Endothelial cell (in vitro differentiated cells): ENCODE measurements around the gene KCNJ14. TPM values are rescaled to one million over a fixed set of nuclear protein-coding genes. Genes with fewer than 3 reads are reported as not detected.

Source experiments
- DNase-seq: peaks from one replicate; pipeline ENCODE4 v3.0.0; 2021; ENCODE audit warnings: low spot score
- H3K27ac Mint-ChIP-seq: one replicate; pipeline ENCODE4 v1.8.0; 2021; ENCODE audit warnings: mixed read lengths, inconsistent platforms; ENCODE audit not compliant: unreplicated experiment
- H3K27me3 Mint-ChIP-seq: one replicate; pipeline ENCODE4 v1.8.0; 2021; ENCODE audit warnings: mild to moderate bottlenecking, moderate library complexity, mixed read lengths, inconsistent platforms; ENCODE audit not compliant: unreplicated experiment
- H3K36me3 Mint-ChIP-seq: one replicate; pipeline ENCODE4 v1.8.0; 2021; ENCODE audit warnings: mild to moderate bottlenecking, low read depth, mixed read lengths, inconsistent platforms; ENCODE audit not compliant: unreplicated experiment
- H3K4me1 Mint-ChIP-seq: one replicate; pipeline ENCODE4 v1.8.0; 2021; ENCODE audit warnings: mild to moderate bottlenecking, mixed read lengths, inconsistent platforms; ENCODE audit not compliant: unreplicated experiment
- H3K4me3 Mint-ChIP-seq: one replicate; pipeline ENCODE4 v1.8.0; 2021; ENCODE audit warnings: mild to moderate bottlenecking, mixed read lengths, inconsistent platforms; ENCODE audit not compliant: unreplicated experiment
- H3K9me3 Mint-ChIP-seq: one replicate; pipeline ENCODE4 v1.8.0; 2021; ENCODE audit warnings: mixed read lengths, inconsistent platforms; ENCODE audit not compliant: unreplicated experiment
- CTCF ChIP-seq: fragments of 200-600 bp; sonication (generic); IDR thresholded peaks from one replicate; pipeline ENCODE4 v1.5.0; 2021; ENCODE audit warnings: antibody characterized with exemption; ENCODE audit not compliant: unreplicated experiment
- total RNA-seq: library from RNA; stranded (reverse); fragmentation: NEBNext Ultra II Directional; extraction: Animal tissue kit (Norgen Biotek cat#: 25700); gene quantifications from one replicate; pipeline ENCODE4 v1.2.1, GENCODE V29; 2021; ENCODE audit not compliant: unreplicated experiment

The KCNJ14 gene
- total RNA-seq, 1 donor from 2014 or later = 0.95 TPM

DNA sequence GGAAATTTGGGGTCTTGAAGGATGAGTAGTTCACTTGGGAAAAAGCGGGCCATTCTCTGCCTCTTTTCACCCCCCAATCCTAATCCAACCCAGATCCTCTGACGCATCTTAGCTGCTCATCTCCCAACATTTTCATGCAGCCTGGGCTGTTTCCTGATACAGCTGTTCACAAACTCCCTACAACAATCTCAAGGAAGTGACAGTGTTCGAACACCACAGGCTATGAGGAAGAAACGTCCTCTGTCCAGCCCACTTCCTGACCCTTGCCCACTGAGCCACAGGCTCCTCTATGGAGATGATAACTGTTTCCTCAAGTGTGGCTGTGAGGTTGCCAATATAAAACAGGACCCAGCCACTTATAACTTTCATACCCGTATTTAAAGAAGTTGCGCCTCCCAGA is 40.0 kb downstream of the KCNJ14 start:
- peaks cover 24% of the 10 kb centered on the region for H3K4me1 Mint-ChIP-seq
- H3K4me3 Mint-ChIP-seq = peak overlapping the region; percentile 52
- no peak for TF ChIP-seq CTCF
- peaks cover 19% of the 10 kb centered on the region for H3K27me3 Mint-ChIP-seq
- no peak for DNase-seq
- no peaks in the 10 kb centered on the region for H3K36me3 Mint-ChIP-seq
- H3K9me3 Mint-ChIP-seq = no peaks in the 10 kb centered on the region
- H3K27ac Mint-ChIP-seq = peak overlapping the region; percentile 74

- Mint-ChIP-seq H3K36me3 (no peaks in the 10 kb centered on the region), H3K9me3 (no peaks in the 10 kb centered on the region), H3K4me3 (no peak overlapping the region), H3K27me3 (peaks cover 20% of the 10 kb centered on the region), H3K4me1 (peaks cover 16% of the 10 kb centered on the region), H3K27ac (no peak overlapping the region)
- DNase-seq = no peak
- no peak for TF ChIP-seq CTCF
Observed at GRCh38 chr19:48496959-48497727, 41.8 kb downstream of the KCNJ14 start.

- H3K27ac Mint-ChIP-seq = no peak overlapping the region
- no peak for DNase-seq
- H3K36me3 Mint-ChIP-seq = no peaks in the 10 kb centered on the region
- H3K9me3 Mint-ChIP-seq = no peaks in the 10 kb centered on the region
- H3K4me3 Mint-ChIP-seq = no peak overlapping the region
- TF ChIP-seq CTCF = no peak
- H3K4me1 Mint-ChIP-seq = peaks cover 12% of the 10 kb centered on the region
- peaks cover 16% of the 10 kb centered on the region for H3K27me3 Mint-ChIP-seq
Observed at GRCh38 chr19:48497728-48498594, 42.6 kb downstream of the KCNJ14 start.

DNA sequence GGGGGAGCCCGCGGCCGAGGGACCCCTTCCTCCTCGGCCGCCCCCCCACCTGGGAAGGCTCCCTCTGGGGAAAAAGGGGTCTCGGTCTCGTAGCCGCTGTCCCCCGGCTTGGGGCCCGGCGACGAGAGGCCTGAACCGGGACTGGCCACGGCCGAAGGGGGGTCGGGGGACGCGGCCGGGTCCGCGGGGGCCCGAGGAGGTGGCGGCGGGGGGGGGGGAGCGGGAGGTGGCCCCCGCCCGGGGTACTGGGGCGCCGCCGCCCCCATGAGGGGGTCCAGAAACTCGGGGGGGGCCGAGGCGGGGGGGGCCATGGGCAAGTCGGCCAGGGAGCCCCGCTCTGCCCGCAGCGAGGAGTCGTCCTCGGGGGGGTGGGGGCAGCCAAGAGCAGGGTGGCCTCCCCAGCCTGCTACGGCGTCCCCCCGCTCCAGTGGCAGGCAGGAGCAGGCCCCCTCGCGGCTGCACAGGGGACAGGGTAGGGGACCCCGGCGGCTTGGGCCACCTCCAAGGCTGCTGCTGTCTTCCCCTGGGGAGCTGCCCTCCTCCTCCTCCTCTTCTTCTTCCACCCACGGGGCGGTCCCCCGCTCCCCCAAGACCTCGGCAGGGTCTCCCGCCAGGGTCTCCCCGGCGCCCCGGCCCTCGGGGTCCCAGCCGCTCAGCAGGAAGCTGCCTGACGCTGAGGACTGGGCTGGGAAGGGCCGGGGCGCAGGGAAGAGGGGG is 43.4 kb downstream of the KCNJ14 start:
- Mint-ChIP-seq H3K4me1 (peaks cover 12% of the 10 kb centered on the region), H3K27me3 (peaks cover 19% of the 10 kb centered on the region), H3K36me3 (no peaks in the 10 kb centered on the region), H3K9me3 (no peaks in the 10 kb centered on the region), H3K4me3 (no peak overlapping the region), H3K27ac (no peak overlapping the region)
- DNase-seq = no peak
- TF ChIP-seq CTCF = no peak
